Stomach (tissue), 19 donors: ENCODE data around the gene NR2F6. TPM values are rescaled to one million over a fixed set of nuclear protein-coding genes. Genes with fewer than 3 reads are reported as not detected.

ENCODE experiments used
- DNase-seq, 2 donors: peaks; one replicate each; pipeline versions ENCODE4 v3.0.0 to v3.0.0-alpha.2; 2013 to 2019
- H3K27ac ChIP-seq, 5 donors: fragments of 200-600 bp in 4 of 5; sonication (generic) in 4 of 5; one replicate each; pipeline ENCODE4 v1.5.1; 2013 to 2019; ENCODE audit warnings: mild to moderate bottlenecking in 1 of 5, moderate library complexity in 1 of 5
- H3K27me3 ChIP-seq, 3 donors: fragments of 200-600 bp; sonication (generic); one replicate each; pipeline ENCODE4 v1.5.1; 2017 to 2019; ENCODE audit warnings: mixed run types in 1 of 3
- H3K36me3 ChIP-seq, 4 donors: fragments of 200-600 bp; sonication (generic); 1 replicate in 3 of 4; 2 replicates in 1 of 4; pipeline ENCODE4 v1.5.1; 2016 to 2019
- H3K4me1 ChIP-seq, 4 donors: fragments of 200-600 bp; sonication (generic); one replicate each; pipeline ENCODE4 v1.5.1; 2016 to 2019
- H3K4me3 ChIP-seq, 4 donors: fragments of 200-600 bp; sonication (generic) in 3 of 4; one replicate each; pipeline ENCODE4 v1.5.1; 2016 to 2019; ENCODE audit warnings: mild to moderate bottlenecking in 1 of 4
- H3K9me3 ChIP-seq, 4 donors: fragments of 200-600 bp; sonication (generic); one replicate each; pipeline ENCODE4 v1.5.1; 2016 to 2019
- CTCF ChIP-seq, 7 experiments: fragments of 450-650 bp in 4 of 7; fragments of 200-600 bp in 3 of 7; sonication (generic) in 3 of 7; IDR thresholded peaks; one replicate each; pipeline ENCODE4 v1.5.1; 2016 to 2019; ENCODE audit warnings: antibody characterized with exemption in 7 of 7, control low read depth in 2 of 7, mild to moderate bottlenecking in 1 of 7
- EP300 ChIP-seq: sonication (generic); formaldehyde crosslinking; IDR thresholded peaks from one replicate; pipeline ENCODE4 v1.6.1; 2017; ENCODE audit warnings: antibody characterized with exemption
- POLR2A ChIP-seq, 4 donors: fragments of 450-650 bp; IDR thresholded peaks; one replicate each; pipeline ENCODE4 v1.6.1; 2016; ENCODE audit warnings: antibody characterized with exemption in 4 of 4, control low read depth in 2 of 4, mild to moderate bottlenecking in 1 of 4, moderate library complexity in 1 of 4
- POLR2AphosphoS5 ChIP-seq, 3 donors: sonication (generic); formaldehyde crosslinking; IDR thresholded peaks; one replicate each; pipeline ENCODE4 v1.6.1; 2016; ENCODE audit warnings: antibody characterized with exemption in 3 of 3
- WGBS, 5 donors: extraction: QIAGEN DNeasy Blood & Tissue Kit in 3 of 5; methylation state at CpG; one replicate each; pipeline versions ENCODE4 v1.1.5 to v1.1.7; 2013 to 2018; 5-methylcytosine and 5-hydroxymethylcytosine counted together
- intact Hi-C: fragments of 100-400 bp; cut with DNase I; formaldehyde crosslinking; loops from one replicate; pipeline ENCODE4 v1.15.1; 2023; ENCODE audit warnings: low total_unique reads
- long read RNA-seq, 10 donors: transcript quantifications; one replicate each; lab custom pipeline, GENCODE V29; 2026
- polyA plus RNA-seq, 3 donors: library from polyadenylated mRNA; stranded (reverse); fragments of 200-250 nt; gene quantifications; one replicate each; pipeline ENCODE4 v1.2.3, GENCODE V29; 2013
- total RNA-seq, 5 donors: library from RNA; depleted of rRNA; stranded (reverse); fragments of >200 nt; gene quantifications; one replicate each; pipeline versions ENCODE4 v1.1.0 to v1.2.3, GENCODE V29; 2014 to 2016
- donor health status: healthy with polysubstance abuse.
- donor health status: Bipolar disorder and iron deficiency.
- donor health status: healthy.

NR2F6 gene
- total RNA-seq, result 100 to 1,000 TPM in 1 of 5 donors, 10 to 100 TPM in 4; 35.3 to 641 (median 47.3) TPM
- 10 to 100 TPM; 34.4 to 57.9 (median 45.0) TPM for polyA plus RNA-seq
- long read RNA-seq, donor 1, transcript NR2F6-201 (4 exons, 2,404 nt), result major isoform, 19 of 37 reads
- long read RNA-seq, donor 1, partial matches to known transcripts, result 18 of 37 reads
- long read RNA-seq, donor 1, other reads (novel, unspliced or antisense), result 0 of 37 reads
- long read RNA-seq, donor 2, transcript NR2F6-201 (4 exons, 2,404 nt), result major isoform, 36 of 62 reads
- long read RNA-seq, donor 2, partial matches to known transcripts, result 26 of 62 reads
- long read RNA-seq, donor 2, other reads (novel, unspliced or antisense), result 0 of 62 reads
- long read RNA-seq, donor 3, transcript NR2F6-201 (4 exons, 2,404 nt), result major isoform, 12 of 28 reads
- long read RNA-seq, donor 3, partial matches to known transcripts, result 16 of 28 reads
- long read RNA-seq, donor 3, other reads (novel, unspliced or antisense), result 0 of 28 reads
- long read RNA-seq, donor 4, partial matches to known transcripts, result 0 of 2 reads
- long read RNA-seq, donor 4, other reads (novel, unspliced or antisense), result 0 of 2 reads
- long read RNA-seq, donor 5, transcript NR2F6-201 (4 exons, 2,404 nt), result major isoform, 19 of 27 reads
- long read RNA-seq, donor 5, partial matches to known transcripts, result 8 of 27 reads
- long read RNA-seq, donor 5, other reads (novel, unspliced or antisense), result 0 of 27 reads
- long read RNA-seq, donor 6, transcript NR2F6-201 (4 exons, 2,404 nt), result major isoform, 67 of 83 reads
- long read RNA-seq, donor 6, partial matches to known transcripts, result 16 of 83 reads
- long read RNA-seq, donor 6, other reads (novel, unspliced or antisense), result 0 of 83 reads
- long read RNA-seq, donor 7, transcript NR2F6-201 (4 exons, 2,404 nt), result major isoform, 41 of 98 reads
- long read RNA-seq, donor 7, partial matches to known transcripts, result 57 of 98 reads
- long read RNA-seq, donor 7, other reads (novel, unspliced or antisense), result 0 of 98 reads
- long read RNA-seq, donor 8, transcript NR2F6-201 (4 exons, 2,404 nt), result major isoform, 31 of 73 reads
- long read RNA-seq, donor 8, partial matches to known transcripts, result 42 of 73 reads
- long read RNA-seq, donor 8, other reads (novel, unspliced or antisense), result 0 of 73 reads
- long read RNA-seq, donor 9, transcript NR2F6-201 (4 exons, 2,404 nt), result major isoform, 8 of 20 reads
- long read RNA-seq, donor 9, partial matches to known transcripts, result 12 of 20 reads
- long read RNA-seq, donor 9, other reads (novel, unspliced or antisense), result 0 of 20 reads
- long read RNA-seq, donor 10, transcript NR2F6-201 (4 exons, 2,404 nt), result major isoform, 11 of 17 reads
- long read RNA-seq, donor 10, partial matches to known transcripts, result 6 of 17 reads
- long read RNA-seq, donor 10, other reads (novel, unspliced or antisense), result 0 of 17 reads

- no peak for DNase-seq
- Histone ChIP-seq H3K4me3 (peak within 1 kb of the TSS; percentile 85 to 97 (median 90)), H3K27ac (peak within 1 kb of the TSS; percentile 87 to 95 (median 87)), H3K27me3 (no peaks in the 10 kb centered on the region), H3K9me3 (no peaks in the 10 kb centered on the region), H3K36me3 (peaks cover 0 to 3% (median 2%) of the 10 kb centered on the region in 4 donors), H3K4me1 (peaks cover 54 to 80% (median 65%) of the 10 kb centered on the region in 4 donors)
- intact Hi-C loops, result no loop called here
- 0 to 2% (median 0%) methylated on average over 9 to 62 of the region's 72 CpGs; no CpG with 5 or more reads in 1 of the 5 donors for WGBS, 5 donors
- TF ChIP-seq EP300 (no peak), POLR2AphosphoS5 (IDR thresholded peaks at IDR 0.05) (peak in 2 of 3 donors; percentile 76 to 79), POLR2A (IDR thresholded peaks at IDR 0.05) (no peak)
Measured at GRCh38 chr19:17245535-17245984, at the start of gene NR2F6. NR2F6 (minus strand) TSS chr19:17245919; CDS start chr19:17245220, 699 bp downstream.

DNA sequence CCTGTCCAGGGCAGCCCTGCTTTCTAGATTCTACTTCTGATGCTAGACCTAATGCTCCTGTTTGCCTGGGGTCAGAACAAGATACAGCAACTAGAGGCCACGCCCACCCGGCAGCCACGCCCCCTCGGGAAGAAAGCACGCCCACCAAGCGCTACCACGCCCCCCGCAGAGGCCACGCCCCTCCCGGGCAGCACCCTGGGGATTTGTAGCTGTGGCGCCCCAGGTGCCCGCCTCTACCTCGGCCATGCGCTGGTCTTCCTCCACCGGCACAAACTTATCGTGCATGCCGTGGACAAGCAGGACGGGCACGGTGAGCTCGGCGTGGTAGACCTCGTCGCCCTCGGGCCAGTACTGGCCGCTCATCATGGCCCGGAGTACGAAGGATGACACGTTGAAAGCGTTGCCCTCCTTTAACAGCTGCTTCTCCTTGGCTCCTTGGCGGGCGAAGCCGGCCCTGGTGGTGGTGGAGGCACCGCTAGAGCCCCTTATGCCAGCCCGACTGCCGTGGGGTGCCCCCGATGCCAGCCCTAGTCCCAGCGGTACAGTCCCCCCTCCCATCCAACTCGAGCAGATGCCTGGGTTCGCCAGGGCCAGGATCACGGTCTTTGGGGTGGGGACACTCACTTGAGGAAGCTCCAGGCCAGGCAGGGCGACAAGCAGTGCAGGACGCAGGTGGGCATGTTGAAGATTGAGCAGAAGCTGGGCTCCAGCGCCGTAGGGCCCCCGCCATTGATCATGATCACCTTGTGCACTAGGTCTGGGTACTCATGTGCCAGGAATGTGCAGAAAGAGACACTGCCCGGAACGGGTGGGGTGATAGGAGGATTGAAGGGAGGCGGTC, 48.6 kb upstream of the NR2F6 start:
- Histone ChIP-seq H3K4me1 (peaks cover 0 to 30% (median 23%) of the 10 kb centered on the region in 4 donors), H3K4me3 (no peak overlapping the region), H3K9me3 (peaks cover 0 to 5% (median 0%) of the 10 kb centered on the region in 4 donors), H3K27ac (no peak overlapping the region), H3K27me3 (no peaks in the 10 kb centered on the region), H3K36me3 (peaks cover 0 to 26% (median 13%) of the 10 kb centered on the region in 4 donors)
- 77 to 81% (median 80%) methylated on average over 41 to 48 of the region's 48 CpGs for WGBS, 5 donors
- no peak for TF ChIP-seq POLR2AphosphoS5 (IDR thresholded peaks at IDR 0.05)
- TF ChIP-seq EP300, result no peak
- TF ChIP-seq CTCF (IDR thresholded peaks at IDR 0.05), result no peak
- no peak for TF ChIP-seq POLR2A (IDR thresholded peaks at IDR 0.05)
- intact Hi-C loops, result no loop called here
- no peak for DNase-seq

- H3K27me3 ChIP-seq, result peaks cover 0 to 5% (median 2%) of the 10 kb centered on the region in 3 donors
- WGBS, 5 donors, result 87 to 94% (median 89%) methylated on average over 14 of the region's 14 CpGs
- TF ChIP-seq EP300, result no peak
- TF ChIP-seq POLR2A (IDR thresholded peaks at IDR 0.05), result no peak
- no peak for TF ChIP-seq CTCF (IDR thresholded peaks at IDR 0.05)
- no peak for TF ChIP-seq POLR2AphosphoS5 (IDR thresholded peaks at IDR 0.05)
- peaks cover 0 to 5% (median 0%) of the 10 kb centered on the region in 4 donors for H3K9me3 ChIP-seq
- no peak for DNase-seq
- H3K4me1 ChIP-seq, result peaks cover 0 to 34% (median 23%) of the 10 kb centered on the region in 4 donors
- intact Hi-C loops, result no loop called here
- H3K4me3 ChIP-seq, result no peak overlapping the region
- peaks cover 0 to 22% (median 11%) of the 10 kb centered on the region in 4 donors for H3K36me3 ChIP-seq
- peak overlapping the region in 1 of 5 donors; percentile 70 for H3K27ac ChIP-seq
Measured at GRCh38 chr19:17293605-17294004, 47.9 kb upstream of the NR2F6 start.
